Left ventricle myocardium superior (tissue), 1 donor: ENCODE data around the gene OR13C3. TPM values are rescaled to one million over a fixed set of nuclear protein-coding genes. Genes with fewer than 3 reads are reported as not detected.
"Not testable (repeated sequence)": the region's sequence is repeated elsewhere in the genome, so short reads cannot be mapped to it uniquely, and the experiment has no call there.

Experiments used
- ATAC-seq: fragments of 200-7000 bp; cut with Tn5 transposase; one replicate; pipeline ENCODE4 v1.9.1; 2020; ENCODE audit warnings: mild to moderate bottlenecking, moderate library complexity
- DNase-seq: peaks from one replicate; pipeline ENCODE4 v3.0.0-alpha.2; 2020
- intact Hi-C: fragments of 100-400 bp; cut with micrococcal nuclease; formaldehyde crosslinking; loops from one replicate; pipeline ENCODE4 v1.11.0; 2022
- long read RNA-seq: library from polyadenylated mRNA; unstranded; transcript quantifications from one replicate; pipeline ENCODE4 v2.0.0, GENCODE V29; 2021
- total RNA-seq: library from RNA; stranded (reverse); fragmentation: NEBNext Ultra II Directional; extraction: Animal tissue kit (Norgen Biotek cat#: 25700); gene quantifications from one replicate; pipeline ENCODE4 v1.2.1, GENCODE V29; 2021
- donor health status: DM: no; HTN: yes; CAD: no; lungs with severe emphysema.

OR13C3 gene
- total RNA-seq = not detected
- long read RNA-seq = 0 reads

GRCh38 chr9:104536756-104537155 lies at the start of gene OR13C3:
Gene OR13C3 (minus strand): TSS chr9:104536856. CDS start chr9:104536723, 133 bp downstream.
- no peak for ATAC-seq
- intact Hi-C loops = no loop called here

GRCh38 chr9:104580562-104580961 lies 43.9 kb upstream of the OR13C3 start:
- ATAC-seq (no peak), DNase-seq (no peak)
- intact Hi-C loops = no loop called here

More at GRCh38 chr9:104536756-104537155, at the start of gene OR13C3:
- no peak for DNase-seq

GRCh38 chr9:104577263-104577662 lies 40.6 kb upstream of the OR13C3 start:
- DNase-seq = no peak
- intact Hi-C loops = no loop called here
- ATAC-seq = no peak

GRCh38 chr9:104575456-104575855 lies 38.8 kb upstream of the OR13C3 start:
- intact Hi-C loops = no loop called here
- no peak for DNase-seq
- no peak for ATAC-seq

- DNase-seq (no peak), ATAC-seq (no peak)
- intact Hi-C loops = no loop called here
These were observed 36.0 kb upstream of the OR13C3 start for GRCh38 chr9:104572612-104573011.

GRCh38 chr9:104568868-104569267 lies 32.2 kb upstream of the OR13C3 start, which contains the start of gene OR13C8:
Gene OR13C8 (plus strand): TSS chr9:104569168. CDS start chr9:104569168, 0 bp downstream.
- ATAC-seq (no peak), DNase-seq (no peak)
- intact Hi-C loops = no loop called here

GRCh38 chr9:104564358-104564757 lies 27.7 kb upstream of the OR13C3 start:
- DNase-seq = no peak
- no peak for ATAC-seq

GRCh38 chr9:104556830-104557634 lies 20.4 kb upstream of the OR13C3 start:
- ATAC-seq (no peak), DNase-seq (no peak)
- intact Hi-C loops = no loop called here

More at GRCh38 chr9:104564358-104564757, 27.7 kb upstream of the OR13C3 start:
- intact Hi-C loops = no loop called here

GRCh38 chr9:104555521-104555920 lies 18.9 kb upstream of the OR13C3 start:
- DNase-seq = no peak
- no peak for ATAC-seq

GRCh38 chr9:104553261-104553660 lies 16.6 kb upstream of the OR13C3 start:
- ATAC-seq = no peak
- intact Hi-C loops = no loop called here
- DNase-seq = no peak

More at GRCh38 chr9:104555521-104555920, 18.9 kb upstream of the OR13C3 start:
- intact Hi-C loops = no loop called here

GRCh38 chr9:104544644-104545043 lies 8.0 kb upstream of the OR13C3 start:
- DNase-seq (no peak), ATAC-seq (no peak)
- intact Hi-C loops = no loop called here

- DNase-seq (no peak), ATAC-seq (no peak)
- intact Hi-C loops = no loop called here
These were observed 2.6 kb upstream of the OR13C3 start for GRCh38 chr9:104539275-104539674.

GRCh38 chr9:104527109-104527508 lies 9.5 kb downstream of the OR13C3 start, which contains the start of gene OR13C4:
Gene OR13C4 (minus strand): TSS chr9:104527209. CDS start chr9:104527209, 0 bp downstream.
- intact Hi-C loops = no loop called here
- no peak for ATAC-seq

GRCh38 chr9:104520241-104520640 lies 16.4 kb downstream of the OR13C3 start:
- intact Hi-C loops, DNase-seq, ATAC-seq: not testable (repeated sequence)

More at GRCh38 chr9:104527109-104527508, 9.5 kb downstream of the OR13C3 start, which contains the start of gene OR13C4:
- DNase-seq = no peak

GRCh38 chr9:104514901-104515300 lies 21.8 kb downstream of the OR13C3 start:
- no peak for ATAC-seq
- intact Hi-C loops = no loop called here

GRCh38 chr9:104506565-104506964 lies 30.1 kb downstream of the OR13C3 start:
- ATAC-seq (no peak), DNase-seq (no peak)
- intact Hi-C loops = no loop called here

More at GRCh38 chr9:104514901-104515300, 21.8 kb downstream of the OR13C3 start:
- no peak for DNase-seq

GRCh38 chr9:104503963-104504362 lies 32.7 kb downstream of the OR13C3 start, which contains the start of gene OR13F1:
Gene OR13F1 (plus strand): TSS chr9:104504263. CDS start chr9:104504263, 0 bp downstream.
- ATAC-seq (no peak), DNase-seq (no peak)
- intact Hi-C loops = no loop called here

GRCh38 chr9:104503440-104503839 lies 33.2 kb downstream of the OR13C3 start:
- intact Hi-C loops = no loop called here
- ATAC-seq (no peak), DNase-seq (no peak)

GRCh38 chr9:104494808-104495207 lies 41.8 kb downstream of the OR13C3 start:
- no peak for ATAC-seq
- DNase-seq = no peak
- intact Hi-C loops = no loop called here
